Neuron (in vitro differentiated cells): ENCODE data around the gene C20orf204.

ENCODE experiments used
- H2AFZ ChIP-seq: one replicate; pipeline ENCODE4 v1.6.1; 2013; ENCODE audit warnings: low read depth, mild to moderate bottlenecking, inconsistent platforms, low read length, moderate library complexity
- H3K27me3 ChIP-seq: one replicate; pipeline ENCODE4 v1.6.1; 2013; ENCODE audit warnings: low read length; ENCODE audit not compliant: insufficient read depth
- H3K36me3 ChIP-seq: one replicate; pipeline ENCODE4 v1.6.1; 2013; ENCODE audit warnings: low read length; ENCODE audit not compliant: insufficient read depth
- H3K4me1 ChIP-seq: one replicate; pipeline ENCODE4 v1.6.1; 2013; ENCODE audit warnings: low read length; ENCODE audit not compliant: insufficient read depth
- H3K4me3 ChIP-seq: 2 replicates; pipeline ENCODE4 v1.5.1; 2013; ENCODE audit warnings: mild to moderate bottlenecking, low read length, moderate library complexity
- H3K9me3 ChIP-seq: one replicate; pipeline ENCODE4 v1.6.1; 2013; ENCODE audit warnings: low read length

The C20orf204 gene

DNA sequence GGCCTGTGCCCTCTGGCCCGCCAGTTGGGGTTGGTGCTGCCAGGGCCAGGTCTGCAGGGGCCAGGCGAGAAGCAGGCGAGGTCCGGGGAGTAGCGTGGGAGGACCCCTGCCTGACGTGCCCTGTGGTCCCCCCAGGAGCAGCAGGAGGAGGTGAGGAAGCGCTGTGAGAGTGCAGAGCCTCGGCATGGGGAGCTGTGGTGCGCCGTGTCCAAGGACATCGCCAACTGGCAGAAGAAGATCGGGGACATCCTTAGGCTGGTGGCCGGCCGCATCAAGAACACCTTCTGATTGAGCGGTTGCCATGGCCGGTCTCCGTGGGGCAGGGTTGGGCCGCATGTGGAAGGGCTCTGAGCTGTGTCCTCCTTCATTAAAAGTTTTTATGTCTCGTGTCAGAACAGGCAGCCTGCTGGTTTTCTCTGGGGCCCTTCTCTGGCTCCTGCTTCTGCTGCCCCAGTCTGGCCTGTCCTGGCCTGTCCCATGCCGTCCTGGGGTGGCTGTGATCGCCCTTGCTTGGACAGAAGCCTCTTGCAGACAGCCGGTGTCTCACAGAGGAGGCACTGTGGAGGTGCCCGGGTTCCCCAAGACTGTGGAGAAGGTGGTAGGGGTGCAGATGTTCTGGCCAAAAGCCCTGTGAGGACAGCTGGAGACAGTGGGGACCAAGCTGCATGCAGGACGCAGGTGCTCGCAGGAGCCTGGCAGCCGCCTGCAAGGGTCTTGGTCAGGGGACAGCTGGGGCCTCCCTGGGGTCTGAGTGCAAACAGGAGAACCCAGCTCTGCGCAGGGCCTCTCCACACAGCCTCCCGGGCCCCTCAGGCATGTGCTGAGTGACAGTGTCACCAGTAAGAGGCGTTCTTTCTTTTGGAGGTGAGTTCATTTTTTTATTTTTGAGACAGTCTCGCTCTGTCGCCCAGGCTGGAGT, 3.0 kb upstream of the C20orf204 start:
- peaks cover 5% of the 10 kb centered on the region for H3K27me3 ChIP-seq
- no peaks in the 10 kb centered on the region for H3K9me3 ChIP-seq
- H3K36me3 ChIP-seq: peaks cover 58% of the 10 kb centered on the region
- no peak overlapping the region for H3K4me3 ChIP-seq
- H2AFZ ChIP-seq: no peak overlapping the region
- peaks cover 7% of the 10 kb centered on the region for H3K4me1 ChIP-seq

- Histone ChIP-seq H3K4me3 (no peak overlapping the region), H3K27me3 (peaks cover 9% of the 10 kb centered on the region), H3K9me3 (no peaks in the 10 kb centered on the region), H2AFZ (no peak overlapping the region), H3K4me1 (peaks cover 7% of the 10 kb centered on the region), H3K36me3 (peaks cover 51% of the 10 kb centered on the region)
These were observed 1.9 kb upstream of the C20orf204 start for GRCh38 chr20:64033981-64034493.

GRCh38 chr20:64035066-64035932, 683 bp upstream of the C20orf204 start:
- Histone ChIP-seq H3K27me3 (peaks cover 20% of the 10 kb centered on the region), H3K4me1 (peaks cover 16% of the 10 kb centered on the region), H2AFZ (no peak overlapping the region), H3K4me3 (no peak overlapping the region), H3K36me3 (peaks cover 39% of the 10 kb centered on the region), H3K9me3 (no peaks in the 10 kb centered on the region)

DNA sequence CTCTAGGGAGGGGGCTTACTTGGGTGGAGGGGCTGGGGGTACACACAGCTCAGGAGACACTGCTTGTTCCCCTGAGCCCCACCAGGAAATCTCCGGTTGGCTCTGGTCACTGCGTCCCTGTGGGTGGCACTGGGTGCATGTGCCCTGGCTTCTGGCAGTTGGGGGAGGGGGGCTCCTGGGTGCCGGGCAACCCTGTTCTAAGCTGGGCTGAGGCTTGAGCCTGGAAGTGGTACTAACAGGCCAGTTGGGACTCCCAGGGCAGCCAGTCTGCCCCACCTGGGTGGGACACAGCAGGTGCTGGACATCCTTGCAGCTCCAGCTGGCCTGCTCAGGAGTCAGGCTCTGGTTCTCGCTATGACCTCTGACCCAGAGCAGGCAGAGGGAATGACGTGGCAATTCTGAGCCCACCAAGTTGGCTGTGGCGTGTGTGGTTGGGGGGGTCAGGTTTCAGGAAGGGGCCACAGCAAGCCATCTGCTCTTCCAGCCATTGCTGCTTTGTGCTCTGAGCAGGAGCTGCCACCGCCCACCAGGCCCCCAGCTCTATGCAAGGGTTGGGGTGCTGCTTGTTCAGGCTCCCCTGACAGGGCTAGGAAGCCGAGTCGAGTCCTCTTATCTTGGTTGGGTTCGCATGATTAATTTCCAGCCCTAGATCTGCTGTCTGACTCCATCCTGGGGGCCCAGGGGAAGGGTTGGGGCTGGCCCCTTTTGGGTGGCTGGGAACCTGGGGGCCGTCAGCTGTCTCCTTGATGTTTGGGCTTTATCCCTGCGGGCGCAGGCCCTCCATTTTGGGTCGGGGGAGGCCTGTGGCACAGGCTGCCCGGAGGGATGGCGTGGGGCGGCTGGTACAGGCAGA, 590 bp downstream of the C20orf204 start:
- Histone ChIP-seq H3K4me1 (peaks cover 16% of the 10 kb centered on the region), H3K9me3 (no peaks in the 10 kb centered on the region), H2AFZ (no peak overlapping the region), H3K36me3 (peaks cover 33% of the 10 kb centered on the region), H3K4me3 (no peak overlapping the region), H3K27me3 (peaks cover 33% of the 10 kb centered on the region)

- no peaks in the 10 kb centered on the region for H3K9me3 ChIP-seq
- peaks cover 39% of the 10 kb centered on the region for H3K27me3 ChIP-seq
- H3K36me3 ChIP-seq: peaks cover 27% of the 10 kb centered on the region
- H2AFZ ChIP-seq: no peak overlapping the region
- peaks cover 16% of the 10 kb centered on the region for H3K4me1 ChIP-seq
- no peak overlapping the region for H3K4me3 ChIP-seq
These were observed 1.2 kb downstream of the C20orf204 start for GRCh38 chr20:64037199-64037497.

- Histone ChIP-seq H2AFZ (no peak overlapping the region), H3K4me3 (no peak overlapping the region), H3K27me3 (peaks cover 43% of the 10 kb centered on the region), H3K9me3 (no peaks in the 10 kb centered on the region), H3K4me1 (peaks cover 18% of the 10 kb centered on the region), H3K36me3 (peaks cover 22% of the 10 kb centered on the region)
These were observed 1.7 kb downstream of the C20orf204 start for GRCh38 chr20:64037498-64038213.

GRCh38 chr20:64038224-64038564, 2.2 kb downstream of the C20orf204 start:
- Histone ChIP-seq H3K36me3 (peaks cover 16% of the 10 kb centered on the region), H3K27me3 (peaks cover 43% of the 10 kb centered on the region), H3K9me3 (no peaks in the 10 kb centered on the region), H2AFZ (no peak overlapping the region), H3K4me1 (peaks cover 18% of the 10 kb centered on the region), H3K4me3 (no peak overlapping the region)

DNA sequence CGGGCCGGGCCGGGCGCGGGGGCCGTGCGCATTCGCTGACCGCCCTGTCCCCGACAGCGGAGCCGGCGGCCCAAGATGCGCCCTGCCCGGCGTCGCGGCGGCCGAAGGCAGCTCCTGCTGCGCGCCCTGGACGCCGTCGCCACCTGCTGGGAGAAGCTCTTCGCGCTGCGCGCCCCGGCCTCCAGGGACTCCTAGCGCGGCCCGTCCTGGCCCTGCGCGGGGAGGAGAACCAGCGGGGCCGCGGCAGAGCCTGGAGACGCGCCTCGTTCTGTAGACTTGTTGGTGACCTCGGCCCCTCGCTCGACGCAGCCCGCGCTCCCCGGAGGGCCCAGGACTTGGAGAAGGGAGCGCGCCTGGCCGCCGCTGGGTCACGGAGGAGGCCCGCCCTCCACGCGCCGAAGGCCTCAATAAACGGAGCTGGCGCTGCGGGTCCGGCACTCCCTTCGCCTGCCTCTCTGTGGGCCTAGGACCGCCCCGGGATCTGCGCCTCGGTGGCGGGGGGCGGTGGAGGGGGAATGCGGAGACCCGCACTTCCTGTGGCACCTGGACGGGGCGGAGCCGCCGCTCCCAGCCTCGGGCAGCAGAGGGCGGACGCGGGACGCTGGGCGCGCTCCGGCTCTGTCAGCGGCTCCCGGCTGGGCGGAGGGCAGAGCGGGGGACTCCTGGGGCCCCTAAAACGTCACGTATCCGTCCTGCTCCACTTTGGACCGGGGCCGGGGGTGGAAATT, 2.7 kb downstream of the C20orf204 start:
- H2AFZ ChIP-seq: peak overlapping the region; percentile 41
- H3K4me1 ChIP-seq: peaks cover 18% of the 10 kb centered on the region
- peaks cover 48% of the 10 kb centered on the region for H3K27me3 ChIP-seq
- H3K36me3 ChIP-seq: peaks cover 13% of the 10 kb centered on the region
- peak overlapping the region; percentile 46 for H3K4me3 ChIP-seq
- no peaks in the 10 kb centered on the region for H3K9me3 ChIP-seq

DNA sequence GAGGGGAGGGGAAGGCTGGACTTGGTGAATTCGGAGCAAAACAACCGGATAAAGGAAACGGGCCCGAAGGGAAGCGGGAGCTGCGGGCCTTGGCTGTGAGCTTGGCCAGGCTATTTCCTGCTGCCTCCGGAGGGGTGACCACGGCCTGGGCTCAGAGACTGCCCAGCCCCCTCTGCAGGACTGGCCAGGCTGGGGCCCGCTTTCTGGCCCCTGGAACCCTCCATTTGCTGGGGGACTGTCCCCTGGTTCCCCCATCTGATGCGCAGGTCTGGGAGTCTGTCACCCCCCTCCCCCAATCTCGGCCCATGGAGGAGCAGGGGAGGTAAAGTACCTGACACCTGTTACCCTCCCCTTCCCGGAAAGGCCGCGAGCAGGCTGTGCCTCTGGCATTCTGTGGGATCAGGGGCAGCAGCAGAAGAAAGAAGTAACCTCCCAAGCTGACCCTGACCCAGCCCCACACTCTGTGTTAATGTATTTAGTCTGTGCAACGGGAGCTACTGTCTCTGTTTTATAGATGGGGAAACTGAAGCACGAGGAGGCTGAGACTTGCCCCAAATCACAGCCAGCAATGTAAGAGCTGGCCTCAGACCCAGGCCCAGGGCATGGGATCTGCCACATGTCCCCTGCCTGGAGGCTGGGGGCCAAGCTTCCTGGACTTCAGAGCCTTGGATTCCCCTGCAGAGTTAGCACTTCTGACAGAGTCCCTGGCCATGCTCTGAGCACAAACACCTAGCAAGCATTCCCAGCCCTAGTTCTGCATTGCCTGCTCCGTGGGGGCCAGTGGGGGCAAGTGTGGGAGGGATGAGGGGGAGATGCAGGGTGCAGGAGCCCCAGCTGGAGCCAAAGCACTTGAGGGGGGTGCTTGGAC, 3.5 kb downstream of the C20orf204 start:
- Histone ChIP-seq H2AFZ (peak overlapping the region; percentile 41), H3K9me3 (no peaks in the 10 kb centered on the region), H3K4me3 (peak overlapping the region; percentile 46), H3K36me3 (peaks cover 6% of the 10 kb centered on the region), H3K27me3 (peaks cover 54% of the 10 kb centered on the region), H3K4me1 (peaks cover 18% of the 10 kb centered on the region)

- Histone ChIP-seq H3K27me3 (peaks cover 63% of the 10 kb centered on the region), H3K9me3 (no peaks in the 10 kb centered on the region), H3K36me3 (no peaks in the 10 kb centered on the region), H3K4me3 (no peak overlapping the region), H3K4me1 (peaks cover 18% of the 10 kb centered on the region), H2AFZ (no peak overlapping the region)
These were observed 4.5 kb downstream of the C20orf204 start for GRCh38 chr20:64040231-64041039.
